Peyer's patch (tissue), 4 donors: Measurements from ENCODE around the gene IKZF4. TPM values are rescaled to one million over a fixed set of nuclear protein-coding genes. Genes with fewer than 3 reads are reported as not detected.
"Not testable (repeated sequence)": the region's sequence is repeated elsewhere in the genome, so short reads cannot be mapped to it uniquely, and the experiment has no call there.

Experiments used
- DNase-seq, 3 donors: peaks; one replicate each; pipeline ENCODE4 v3.0.0-alpha.2; 2017 to 2019
- H3K27ac ChIP-seq, 4 donors: fragments of 200-600 bp; sonication (generic); one replicate each; pipeline ENCODE4 v1.5.1; 2016 to 2019
- H3K27me3 ChIP-seq, 2 donors: fragments of 200-600 bp; sonication (generic); one replicate each; pipeline ENCODE4 v1.5.1; 2019
- H3K36me3 ChIP-seq, 3 donors: fragments of 200-600 bp; sonication (generic); one replicate each; pipeline ENCODE4 v1.5.1; 2016 to 2019
- H3K4me1 ChIP-seq, 4 donors: fragments of 200-600 bp; sonication (generic); one replicate each; pipeline ENCODE4 v1.5.1; 2016 to 2019
- H3K4me3 ChIP-seq, 4 donors: fragments of 200-600 bp; sonication (generic); 1 replicate in 3 of 4; 2 replicates in 1 of 4; pipeline ENCODE4 v1.5.1; 2016 to 2019; ENCODE audit warnings: mild to moderate bottlenecking in 1 of 4
- H3K9me3 ChIP-seq, 4 donors: fragments of 200-600 bp; sonication (generic); one replicate each; pipeline ENCODE4 v1.5.1; 2016 to 2019; ENCODE audit warnings: mild to moderate bottlenecking in 1 of 4
- CTCF ChIP-seq, 6 experiments: fragments of 450-650 bp in 4 of 6; fragments of 200-600 bp in 2 of 6; sonication (generic) in 1 of 6; IDR thresholded peaks; one replicate each; pipeline ENCODE4 v1.5.1; 2017 to 2019; ENCODE audit warnings: antibody characterized with exemption in 6 of 6, mild to moderate bottlenecking in 3 of 6, moderate library complexity in 1 of 6
- POLR2A ChIP-seq, 2 donors: fragments of 450-650 bp; IDR thresholded peaks; one replicate each; pipeline ENCODE4 v1.5.1; 2017; ENCODE audit warnings: antibody characterized with exemption in 2 of 2, mild to moderate bottlenecking in 2 of 2, moderate library complexity in 2 of 2
- total RNA-seq, 4 donors: library from RNA; depleted of rRNA; stranded (reverse); fragments of >200 nt; gene quantifications; one replicate each; pipeline ENCODE4 v1.1.0, GENCODE V29; 2016

The IKZF4 gene
- total RNA-seq, 4 donors from 2014 or later: 2.8 to 7.4 (median 3.6) TPM

- no peaks in the 10 kb centered on the region for H3K27me3 ChIP-seq
- TF ChIP-seq POLR2A (IDR thresholded peaks at IDR 0.05) (peak in 1 of 2 donors; percentile 49), CTCF (IDR thresholded peaks at IDR 0.05) (peak in 2 of 6 experiments; percentile 14 to 28)
- peak overlapping the region; percentile 88 to 91 (median 89) for H3K27ac ChIP-seq
- DNase-seq: no peak
- H3K4me1 ChIP-seq: peaks cover 0 to 19% (median 2%) of the 10 kb centered on the region in 4 donors
- no peaks in the 10 kb centered on the region for H3K9me3 ChIP-seq
- H3K4me3 ChIP-seq: peak overlapping the region; percentile 60 to 88 (median 72)
- peaks cover 0 to 30% (median 0%) of the 10 kb centered on the region in 3 donors for H3K36me3 ChIP-seq
These were observed 22.0 kb downstream of the IKZF4 start for GRCh38 chr12:56042843-56043242.

GRCh38 chr12:56046027-56046780 lies 25.4 kb downstream of the IKZF4 start:
- Histone ChIP-seq H3K27me3 (no peaks in the 10 kb centered on the region), H3K4me3 (no peak overlapping the region), H3K36me3 (peaks cover 0 to 30% (median 0%) of the 10 kb centered on the region in 3 donors), H3K27ac (no peak overlapping the region), H3K9me3 (no peaks in the 10 kb centered on the region), H3K4me1 (peaks cover 0 to 15% (median 2%) of the 10 kb centered on the region in 4 donors)
- TF ChIP-seq CTCF (IDR thresholded peaks at IDR 0.05): no peak
- no peak for TF ChIP-seq POLR2A (IDR thresholded peaks at IDR 0.05)
- no peak for DNase-seq

- no peaks in the 10 kb centered on the region for H3K9me3 ChIP-seq
- no peak for TF ChIP-seq CTCF (IDR thresholded peaks at IDR 0.05)
- TF ChIP-seq POLR2A (IDR thresholded peaks at IDR 0.05): no peak
- no peak overlapping the region for H3K27ac ChIP-seq
- no peaks in the 10 kb centered on the region for H3K4me1 ChIP-seq
- no peak overlapping the region for H3K4me3 ChIP-seq
- DNase-seq: no peak
- H3K27me3 ChIP-seq: no peaks in the 10 kb centered on the region
- H3K36me3 ChIP-seq: no peaks in the 10 kb centered on the region
These were observed 32.6 kb downstream of the IKZF4 start for GRCh38 chr12:56053407-56053893.

- not testable (repeated sequence) for DNase-seq, H3K27ac ChIP-seq, H3K4me1 ChIP-seq
These were observed 39.1 kb downstream of the IKZF4 start for GRCh38 chr12:56059964-56060363.

GRCh38 chr12:56061982-56062381 lies 41.1 kb downstream of the IKZF4 start:
- no peak for DNase-seq
- Histone ChIP-seq H3K4me1 (no peaks in the 10 kb centered on the region), H3K27ac (no peak overlapping the region), H3K9me3 (no peaks in the 10 kb centered on the region), H3K4me3 (no peak overlapping the region), H3K36me3 (no peaks in the 10 kb centered on the region), H3K27me3 (no peaks in the 10 kb centered on the region)
- TF ChIP-seq CTCF (IDR thresholded peaks at IDR 0.05) (no peak), POLR2A (IDR thresholded peaks at IDR 0.05) (no peak)

More at GRCh38 chr12:56059964-56060363, 39.1 kb downstream of the IKZF4 start:
- not testable (repeated sequence) for H3K36me3 ChIP-seq, H3K4me3 ChIP-seq, H3K9me3 ChIP-seq, H3K27me3 ChIP-seq

GRCh38 chr12:56062996-56063395 lies 42.2 kb downstream of the IKZF4 start:
- Histone ChIP-seq H3K36me3 (no peaks in the 10 kb centered on the region), H3K27me3 (no peaks in the 10 kb centered on the region), H3K4me3 (no peak overlapping the region), H3K27ac (no peak overlapping the region), H3K4me1 (no peaks in the 10 kb centered on the region), H3K9me3 (no peaks in the 10 kb centered on the region)
- TF ChIP-seq CTCF (IDR thresholded peaks at IDR 0.05): no peak
- no peak for TF ChIP-seq POLR2A (IDR thresholded peaks at IDR 0.05)
- no peak for DNase-seq
